PFSK-1 (cell line): ENCODE measurements around the gene CUL5.

ENCODE experiments used
- FOXP2 ChIP-seq: optimal IDR thresholded peaks from 2 replicates; pipeline ENCODE3; 2011; ENCODE audit warnings: borderline replicate concordance, control low read depth, inconsistent platforms; ENCODE audit not compliant: insufficient read depth; ENCODE audit errors: extremely low read length, extremely low read depth
- POLR2AphosphoS5 ChIP-seq: IDR thresholded peaks from 2 replicates; pipeline ENCODE4 v1.6.1; 2012; ENCODE audit warnings: low read depth, mild to moderate bottlenecking, control low read depth, low read length, moderate library complexity
- REST ChIP-seq, 2 experiments: IDR thresholded peaks; 2 replicates each; pipeline versions ENCODE4 v1.6.1 to v1.8.0; 2011 to 2012; ENCODE audit warnings: low read depth in 2 of 2, low read length in 2 of 2, control low read depth in 1 of 2, inconsistent platforms in 1 of 2, mild to moderate bottlenecking in 1 of 2, moderate library complexity in 1 of 2; ENCODE audit not compliant: insufficient read depth in 1 of 2
- SIN3A ChIP-seq: IDR thresholded peaks from 2 replicates; pipeline ENCODE4 v1.6.1; 2012; ENCODE audit warnings: mild to moderate bottlenecking, low read length, moderate library complexity, borderline replicate concordance; ENCODE audit not compliant: insufficient read depth
- TAF1 ChIP-seq: IDR thresholded peaks from 2 replicates; pipeline ENCODE4 v1.6.1; 2012; ENCODE audit warnings: low read length, control low read depth, borderline replicate concordance; ENCODE audit not compliant: insufficient read depth

Gene CUL5

GRCh38 chr11:108032800-108033199 lies 24.1 kb downstream of the CUL5 start:
- TF ChIP-seq REST (IDR thresholded peaks at IDR 0.05; ENCODE audit: insufficient read depth in 1 of 2, low read depth in 2 of 2, low read length in 2 of 2) = no peak
- no peak for TF ChIP-seq TAF1
- no peak for TF ChIP-seq POLR2AphosphoS5
- TF ChIP-seq SIN3A = no peak
- TF ChIP-seq FOXP2 = no peak

- TF ChIP-seq FOXP2 (no peak), POLR2AphosphoS5 (no peak), REST (IDR thresholded peaks at IDR 0.05; ENCODE audit: insufficient read depth in 1 of 2, low read depth in 2 of 2, low read length in 2 of 2) (no peak), TAF1 (no peak), SIN3A (no peak)
These were observed 25.3 kb downstream of the CUL5 start for GRCh38 chr11:108034034-108034433.

GRCh38 chr11:108034952-108035351 lies 26.3 kb downstream of the CUL5 start:
- TF ChIP-seq SIN3A (no peak), REST (IDR thresholded peaks at IDR 0.05; ENCODE audit: insufficient read depth in 1 of 2, low read depth in 2 of 2, low read length in 2 of 2) (no peak), TAF1 (no peak), POLR2AphosphoS5 (no peak), FOXP2 (no peak)

DNA sequence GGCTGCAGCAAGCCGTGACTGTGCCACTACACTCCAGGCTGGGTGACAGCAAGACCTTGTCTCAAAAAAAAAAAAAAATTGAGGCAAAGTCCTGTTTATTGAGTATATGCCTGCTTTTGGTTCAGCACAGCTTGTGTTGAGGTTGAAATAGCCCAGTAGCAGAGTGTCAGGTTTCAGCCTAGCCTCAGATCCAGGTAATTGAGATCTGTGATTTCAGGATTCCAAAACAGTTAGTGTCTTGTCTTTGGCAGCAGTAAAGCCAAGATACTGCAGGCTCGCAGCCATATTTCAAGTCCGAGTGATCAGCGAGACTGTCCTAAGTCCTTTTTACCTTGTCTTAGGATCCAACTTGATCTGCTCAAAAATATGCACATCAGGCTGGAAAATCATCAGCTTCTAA lies 27.0 kb downstream of the CUL5 start:
- TF ChIP-seq SIN3A = no peak
- no peak for TF ChIP-seq POLR2AphosphoS5
- TF ChIP-seq FOXP2 = no peak
- TF ChIP-seq TAF1 = no peak
- no peak for TF ChIP-seq REST (IDR thresholded peaks at IDR 0.05; ENCODE audit: insufficient read depth in 1 of 2, low read depth in 2 of 2, low read length in 2 of 2)

DNA sequence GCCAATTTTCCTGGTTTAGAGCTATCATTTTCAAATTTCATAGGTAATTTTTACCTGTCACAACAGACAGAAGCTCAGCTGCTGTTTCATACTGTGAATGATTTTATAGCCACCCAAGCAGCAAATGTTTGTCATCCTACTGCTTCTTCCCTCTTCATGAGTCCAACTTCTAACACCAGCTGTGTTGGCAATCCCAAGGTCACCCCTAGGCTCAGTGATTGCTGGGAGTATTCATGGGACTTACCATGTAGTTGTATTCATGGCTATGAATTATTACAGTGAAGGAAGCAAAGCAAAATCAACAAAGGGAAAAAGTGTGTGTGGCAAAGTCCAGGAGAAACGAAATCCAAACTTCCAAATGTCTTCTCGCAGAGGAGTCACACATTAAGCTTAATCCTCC lies 28.5 kb downstream of the CUL5 start:
- TF ChIP-seq TAF1 (no peak), POLR2AphosphoS5 (no peak), SIN3A (no peak), REST (IDR thresholded peaks at IDR 0.05; ENCODE audit: insufficient read depth in 1 of 2, low read depth in 2 of 2, low read length in 2 of 2) (no peak), FOXP2 (no peak)
